Activated naive CD4-positive, alpha-beta T cell treated with anti-CD3 and anti-CD28 coated beads, Interleukin-2, amount 10 ng/mL, durations not matched to agents 7 days and 5 days (primary cell): ENCODE results near the gene ANKRD28.
"Not testable (repeated sequence)": the region's sequence is repeated elsewhere in the genome, so short reads cannot be mapped to it uniquely, and the experiment has no call there.

Source experiments
- CTCF ChIA-PET: fragments of 350-600 bp; sonication (Branson Sonifier 250); formaldehyde crosslinking; loops from one replicate; lab custom pipeline; 2021; ENCODE audit warnings: antibody characterized with exemption; lab: Charles Lee
- DNase-seq: peaks from one replicate; pipeline ENCODE4 v3.0.0-alpha.2; 2020
- H3K27ac Mint-ChIP-seq: one replicate; pipeline ENCODE4 v1.8.0; 2021; ENCODE audit warnings: mild to moderate bottlenecking, moderate library complexity, mixed read lengths
- H3K27me3 Mint-ChIP-seq: one replicate; pipeline ENCODE4 v1.8.0; 2021; ENCODE audit warnings: mild to moderate bottlenecking, mixed read lengths
- H3K36me3 Mint-ChIP-seq: one replicate; pipeline ENCODE4 v1.8.0; 2021; ENCODE audit warnings: mixed read lengths
- H3K4me1 Mint-ChIP-seq: one replicate; pipeline ENCODE4 v1.8.0; 2021; ENCODE audit warnings: mixed read lengths
- H3K4me3 Mint-ChIP-seq: one replicate; pipeline ENCODE4 v1.8.0; 2021; ENCODE audit warnings: mild to moderate bottlenecking, moderate library complexity, mixed read lengths
- H3K9me3 Mint-ChIP-seq: one replicate; pipeline ENCODE4 v1.8.0; 2021; ENCODE audit warnings: mixed read lengths

Gene ANKRD28

DNA sequence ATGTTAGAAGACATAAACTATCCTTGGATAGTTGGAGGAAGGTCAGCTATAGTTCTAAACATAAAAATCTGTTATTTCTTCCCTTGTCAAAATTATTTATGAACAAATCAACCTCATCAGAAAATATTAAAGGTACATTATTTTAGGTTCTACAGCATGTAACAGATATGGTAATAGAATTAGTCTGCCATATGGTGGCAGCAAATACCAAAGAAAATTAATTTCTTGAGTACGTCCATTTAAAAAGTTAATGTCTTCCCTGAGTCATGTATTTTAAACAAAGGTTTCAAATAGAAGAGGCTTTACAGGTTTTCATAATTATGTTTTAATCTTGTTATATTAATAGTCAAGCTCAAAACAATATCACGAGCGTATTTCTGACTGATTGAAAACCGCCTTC, 17.9 kb upstream of the ANKRD28 start:
- CTCF ChIA-PET = interaction anchor here (1.0 to 1.9 kb wide), 5 partner anchors 186 to 436 kb away, joined by 3 to 5 read pairs (median 3); no protein-coding TSS in a partner anchor
- H3K9me3 Mint-ChIP-seq = no peaks in the 10 kb centered on the region
- H3K36me3 Mint-ChIP-seq = no peaks in the 10 kb centered on the region
- no peaks in the 10 kb centered on the region for H3K27me3 Mint-ChIP-seq
- peaks cover 19% of the 10 kb centered on the region for H3K4me1 Mint-ChIP-seq
- DNase-seq = no peak
- no peak overlapping the region for H3K27ac Mint-ChIP-seq
- H3K4me3 Mint-ChIP-seq = no peak overlapping the region

DNA sequence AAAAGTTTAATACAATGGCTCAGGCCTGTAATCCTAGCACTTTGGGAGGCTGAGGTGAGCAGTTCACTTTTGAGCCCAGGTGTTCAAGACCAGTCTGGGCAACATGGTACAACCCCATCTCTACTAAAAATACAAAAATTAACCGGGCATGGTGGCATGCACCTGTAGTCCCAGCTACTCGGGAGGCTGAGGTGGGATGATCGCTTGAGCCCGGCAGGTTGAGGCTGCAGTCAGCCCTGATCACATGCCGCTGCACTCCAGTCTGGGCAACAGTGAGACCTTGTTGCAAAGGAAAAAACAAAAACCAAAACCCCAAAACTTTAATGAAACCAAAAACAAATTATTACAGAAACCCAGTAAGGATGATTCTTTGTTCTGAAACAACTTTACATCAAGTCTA, 15.3 kb upstream of the ANKRD28 start:
- H3K27ac Mint-ChIP-seq, H3K36me3 Mint-ChIP-seq, DNase-seq, H3K27me3 Mint-ChIP-seq, H3K4me3 Mint-ChIP-seq, H3K9me3 Mint-ChIP-seq: not testable (repeated sequence)
- CTCF ChIA-PET = interaction anchor here (0.7 to 4.1 kb wide), 12 partner anchors 12 to 365 kb away, joined by 3 to 58 read pairs (median 6); partner anchors contain the start of gene ANKRD28
- peaks cover 20% of the 10 kb centered on the region for H3K4me1 Mint-ChIP-seq

GRCh38 chr3:15812183-15812582, 14.4 kb upstream of the ANKRD28 start:
- CTCF ChIA-PET = interaction anchor here (0.7 to 4.1 kb wide), 16 partner anchors 11 to 193 kb away, joined by 3 to 58 read pairs (median 4); partner anchors contain the start of gene ANKRD28
- Mint-ChIP-seq H3K4me1 (peaks cover 16% of the 10 kb centered on the region), H3K27ac (no peak overlapping the region), H3K36me3 (peaks cover 3% of the 10 kb centered on the region), H3K4me3 (no peak overlapping the region), H3K27me3 (no peaks in the 10 kb centered on the region), H3K9me3 (no peaks in the 10 kb centered on the region)
- no peak for DNase-seq

DNA sequence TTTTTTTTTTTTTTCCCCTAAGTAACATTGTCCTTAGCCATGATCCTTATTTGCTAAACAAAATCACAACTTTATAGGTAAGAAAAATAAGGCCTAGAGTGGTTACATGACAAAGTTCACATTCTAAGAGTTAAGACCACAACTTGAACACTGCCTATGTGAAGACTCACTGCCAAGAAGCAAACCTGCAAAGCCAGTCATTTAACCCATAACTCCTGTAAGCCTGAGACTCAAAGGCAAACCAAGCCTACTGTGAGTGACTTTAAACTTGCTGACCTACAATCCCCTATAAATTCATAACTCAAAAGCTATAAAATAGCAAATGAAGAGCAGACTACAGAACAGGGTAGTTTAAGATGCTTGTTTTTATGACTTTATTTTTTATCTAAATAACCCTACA, 12.9 kb upstream of the ANKRD28 start:
- Mint-ChIP-seq H3K4me3 (no peak overlapping the region), H3K27ac (no peak overlapping the region), H3K9me3 (no peaks in the 10 kb centered on the region), H3K27me3 (no peaks in the 10 kb centered on the region), H3K36me3 (peaks cover 3% of the 10 kb centered on the region), H3K4me1 (peaks cover 8% of the 10 kb centered on the region)
- DNase-seq = no peak
- CTCF ChIA-PET = interaction anchor here (0.6 to 4.1 kb wide), 8 partner anchors 10 to 185 kb away, joined by 3 to 58 read pairs (median 3); partner anchors contain the start of gene ANKRD28

DNA sequence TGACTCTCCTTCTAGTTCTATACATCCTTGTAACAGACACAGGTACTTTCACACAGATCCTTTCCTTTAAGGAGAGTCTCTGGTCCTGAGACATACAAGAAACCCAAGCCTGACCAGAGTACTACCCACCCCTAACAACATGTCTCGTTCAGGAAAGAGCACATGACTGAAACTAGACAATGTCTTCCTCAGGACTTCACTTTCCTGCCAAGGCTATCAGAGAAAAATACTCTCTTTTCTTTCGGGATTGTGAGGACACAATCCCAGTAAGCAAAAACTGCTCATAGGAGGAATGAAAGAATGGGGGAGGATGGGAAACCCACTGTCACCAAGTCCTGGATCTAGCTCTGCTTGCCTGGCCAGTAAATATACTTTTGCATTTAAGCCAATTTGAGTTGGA, 11.5 kb upstream of the ANKRD28 start:
- CTCF ChIA-PET = interaction anchor here (0.5 to 1.4 kb wide), 2 partner anchors 12 to 607 kb away, joined by 3 to 4 read pairs; no protein-coding TSS in a partner anchor
- H3K27ac Mint-ChIP-seq = no peak overlapping the region
- H3K4me1 Mint-ChIP-seq = peaks cover 11% of the 10 kb centered on the region
- H3K27me3 Mint-ChIP-seq = no peaks in the 10 kb centered on the region
- H3K36me3 Mint-ChIP-seq = peaks cover 3% of the 10 kb centered on the region
- DNase-seq = no peak
- no peaks in the 10 kb centered on the region for H3K9me3 Mint-ChIP-seq
- H3K4me3 Mint-ChIP-seq = no peak overlapping the region

DNA sequence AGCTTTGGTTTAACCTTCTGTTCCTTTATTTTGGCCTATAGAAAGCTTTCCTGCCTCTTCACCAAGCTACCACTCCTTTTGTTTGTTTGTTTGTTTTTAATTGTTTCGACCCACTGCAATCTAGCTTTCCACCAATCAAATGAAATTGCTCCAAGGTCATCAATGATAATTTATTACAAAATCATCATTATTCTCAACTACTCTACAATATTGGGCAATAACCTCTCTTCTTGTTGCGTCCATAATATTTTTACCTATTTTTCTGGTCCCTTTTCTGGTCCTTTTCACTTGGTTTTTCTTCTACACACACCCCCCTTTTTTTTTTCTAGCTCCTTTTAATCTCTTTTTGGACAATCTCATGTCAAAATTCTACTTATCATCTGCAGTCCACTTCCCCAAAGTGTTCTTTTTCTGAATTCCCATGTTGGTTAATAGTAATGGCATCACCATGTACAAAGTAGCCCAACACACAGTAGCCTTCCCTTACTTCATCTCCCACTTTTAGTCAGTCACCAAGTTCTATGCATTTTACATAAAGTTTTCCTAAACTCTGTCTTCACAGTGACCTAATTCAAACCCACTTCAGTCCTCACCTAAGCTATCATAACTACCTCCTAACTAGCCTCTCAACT, 11.0 kb upstream of the ANKRD28 start:
- Mint-ChIP-seq H3K9me3 (no peaks in the 10 kb centered on the region), H3K4me1 (peaks cover 14% of the 10 kb centered on the region), H3K36me3 (peaks cover 4% of the 10 kb centered on the region), H3K27ac (no peak overlapping the region), H3K4me3 (no peak overlapping the region), H3K27me3 (no peaks in the 10 kb centered on the region)
- no peak for DNase-seq
- CTCF ChIA-PET = interaction anchor here (0.5 to 4.0 kb wide), 3 partner anchors 12 to 606 kb away, joined by 3 to 16 read pairs (median 4); no protein-coding TSS in a partner anchor

GRCh38 chr3:15805756-15806266, 8.0 kb upstream of the ANKRD28 start:
- no peaks in the 10 kb centered on the region for H3K9me3 Mint-ChIP-seq
- no peaks in the 10 kb centered on the region for H3K27me3 Mint-ChIP-seq
- H3K4me3 Mint-ChIP-seq = no peak overlapping the region
- H3K4me1 Mint-ChIP-seq = peaks cover 35% of the 10 kb centered on the region
- peaks cover 10% of the 10 kb centered on the region for H3K36me3 Mint-ChIP-seq
- CTCF ChIA-PET = interaction anchor here (0.7 to 4.0 kb wide), 5 partner anchors 55 to 180 kb away, joined by 3 to 16 read pairs (median 3); no protein-coding TSS in a partner anchor
- H3K27ac Mint-ChIP-seq = no peak overlapping the region
- DNase-seq = no peak

DNA sequence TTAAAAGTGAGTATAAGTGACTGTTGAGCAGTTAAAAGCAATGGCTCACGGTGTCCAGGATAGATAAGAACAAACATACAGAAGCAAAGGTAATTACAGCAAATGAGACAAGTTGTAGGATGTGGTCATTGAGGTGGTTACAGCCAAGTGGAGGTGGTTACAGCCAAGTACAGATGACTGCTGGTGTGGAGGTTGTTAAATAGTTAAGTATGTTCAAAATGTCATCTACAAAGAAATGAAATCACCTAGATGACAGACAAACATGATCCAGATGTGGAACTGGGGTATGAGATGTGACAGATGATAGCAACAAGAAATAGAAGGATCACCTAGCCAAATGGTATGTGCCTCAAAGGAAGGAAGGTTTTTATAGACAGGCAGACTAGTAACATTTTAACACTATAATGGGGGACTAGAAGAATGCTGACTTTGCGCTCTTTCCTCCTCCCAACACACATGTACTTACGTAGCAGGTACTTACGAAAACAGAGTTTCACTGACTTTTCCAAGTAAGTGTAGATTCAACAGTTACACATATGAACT, 6.8 kb upstream of the ANKRD28 start:
- no peaks in the 10 kb centered on the region for H3K9me3 Mint-ChIP-seq
- CTCF ChIA-PET = no interaction called here
- H3K36me3 Mint-ChIP-seq = peaks cover 10% of the 10 kb centered on the region
- H3K27me3 Mint-ChIP-seq = no peaks in the 10 kb centered on the region
- H3K27ac Mint-ChIP-seq = no peak overlapping the region
- DNase-seq = peak; percentile 25
- H3K4me3 Mint-ChIP-seq = no peak overlapping the region
- peaks cover 42% of the 10 kb centered on the region for H3K4me1 Mint-ChIP-seq

DNA sequence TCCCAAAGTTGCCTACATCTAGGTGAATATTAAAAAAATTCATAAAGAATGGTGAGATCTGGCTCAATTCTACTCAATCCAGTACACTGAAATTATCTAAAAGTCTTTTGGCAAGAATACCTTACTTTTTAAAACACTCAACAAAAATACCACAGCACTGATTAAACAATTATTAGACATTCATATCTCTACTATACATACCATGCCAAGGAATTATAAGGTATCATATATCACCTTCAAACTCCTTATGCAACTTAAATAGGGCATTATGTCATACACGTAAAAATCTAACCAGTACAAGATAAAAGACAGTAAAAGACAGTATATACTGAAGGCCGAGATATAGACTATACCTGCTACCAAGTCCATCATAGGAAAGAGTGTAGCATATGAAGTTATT, 6.1 kb upstream of the ANKRD28 start:
- no peak overlapping the region for H3K4me3 Mint-ChIP-seq
- H3K27ac Mint-ChIP-seq = no peak overlapping the region

DNA sequence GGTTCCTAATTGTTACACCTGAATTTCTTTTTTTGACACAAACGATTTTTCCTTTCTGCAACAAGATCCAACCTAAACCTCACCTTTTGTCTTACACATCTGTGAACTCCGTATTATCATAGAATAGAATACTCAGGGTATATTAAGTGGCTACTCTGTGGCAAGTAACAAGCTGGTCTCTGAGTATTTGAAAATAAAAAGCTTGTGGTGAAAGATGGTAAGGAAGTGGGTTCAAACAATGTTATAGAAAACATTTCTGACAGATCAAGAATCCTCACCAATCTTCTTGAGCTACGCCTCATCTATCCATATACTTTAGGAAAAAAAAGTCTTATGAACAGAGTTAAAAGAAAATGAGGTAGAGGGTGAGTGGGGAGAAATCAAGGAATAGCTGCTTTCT, 3.5 kb upstream of the ANKRD28 start:
- peak overlapping the region; percentile 12 for H3K27ac Mint-ChIP-seq
- H3K4me3 Mint-ChIP-seq = no peak overlapping the region
- CTCF ChIA-PET = interaction anchor here (0.9 to 2.8 kb wide), 4 partner anchors 10 to 170 kb away, joined by 3 to 16 read pairs (median 7); no protein-coding TSS in a partner anchor
- peaks cover 11% of the 10 kb centered on the region for H3K36me3 Mint-ChIP-seq
- no peaks in the 10 kb centered on the region for H3K27me3 Mint-ChIP-seq
- DNase-seq = no peak
- H3K9me3 Mint-ChIP-seq = no peaks in the 10 kb centered on the region
- H3K4me1 Mint-ChIP-seq = peaks cover 70% of the 10 kb centered on the region

More for the DNA sequence above, 6.1 kb upstream of the ANKRD28 start:
- peaks cover 10% of the 10 kb centered on the region for H3K36me3 Mint-ChIP-seq
- DNase-seq = no peak
- H3K4me1 Mint-ChIP-seq = peaks cover 48% of the 10 kb centered on the region
- no peaks in the 10 kb centered on the region for H3K9me3 Mint-ChIP-seq
- H3K27me3 Mint-ChIP-seq = no peaks in the 10 kb centered on the region
- CTCF ChIA-PET = no interaction called here

- DNase-seq = no peak
- Mint-ChIP-seq H3K4me3 (no peak overlapping the region), H3K36me3 (peaks cover 11% of the 10 kb centered on the region), H3K27me3 (no peaks in the 10 kb centered on the region), H3K27ac (no peak overlapping the region), H3K4me1 (peaks cover 75% of the 10 kb centered on the region), H3K9me3 (no peaks in the 10 kb centered on the region)
- CTCF ChIA-PET = interaction anchor here (1.2 to 2.8 kb wide), 3 partner anchors 11 to 170 kb away, joined by 5 to 16 read pairs (median 5); no protein-coding TSS in a partner anchor
Observed at GRCh38 chr3:15800780-15801179, 3.0 kb upstream of the ANKRD28 start.

DNA sequence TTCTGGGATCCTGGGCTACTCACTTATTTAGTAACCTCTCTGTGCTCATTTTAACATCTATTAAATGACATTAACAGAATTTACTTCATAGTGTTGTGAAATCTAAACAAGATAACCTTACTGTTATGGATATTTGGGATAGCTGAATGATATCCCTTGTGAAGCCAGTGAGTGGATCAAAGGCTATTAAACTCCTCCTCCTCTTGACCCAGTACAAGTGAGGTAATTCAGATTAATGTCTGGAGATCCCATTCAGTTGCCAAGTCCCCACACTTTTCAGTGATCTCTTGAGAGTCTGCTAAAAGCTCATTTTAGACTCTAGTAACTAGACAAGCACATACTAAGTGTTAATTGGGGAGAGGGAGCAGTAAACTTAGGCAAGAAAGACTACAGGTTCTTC, 2.5 kb upstream of the ANKRD28 start:
- Mint-ChIP-seq H3K27ac (no peak overlapping the region), H3K4me1 (peaks cover 79% of the 10 kb centered on the region), H3K9me3 (no peaks in the 10 kb centered on the region), H3K4me3 (no peak overlapping the region), H3K27me3 (no peaks in the 10 kb centered on the region), H3K36me3 (peaks cover 11% of the 10 kb centered on the region)
- DNase-seq = no peak
- CTCF ChIA-PET = interaction anchor here (1.2 to 2.8 kb wide), 2 partner anchors 11 to 170 kb away, joined by 5 to 16 read pairs; no protein-coding TSS in a partner anchor

DNA sequence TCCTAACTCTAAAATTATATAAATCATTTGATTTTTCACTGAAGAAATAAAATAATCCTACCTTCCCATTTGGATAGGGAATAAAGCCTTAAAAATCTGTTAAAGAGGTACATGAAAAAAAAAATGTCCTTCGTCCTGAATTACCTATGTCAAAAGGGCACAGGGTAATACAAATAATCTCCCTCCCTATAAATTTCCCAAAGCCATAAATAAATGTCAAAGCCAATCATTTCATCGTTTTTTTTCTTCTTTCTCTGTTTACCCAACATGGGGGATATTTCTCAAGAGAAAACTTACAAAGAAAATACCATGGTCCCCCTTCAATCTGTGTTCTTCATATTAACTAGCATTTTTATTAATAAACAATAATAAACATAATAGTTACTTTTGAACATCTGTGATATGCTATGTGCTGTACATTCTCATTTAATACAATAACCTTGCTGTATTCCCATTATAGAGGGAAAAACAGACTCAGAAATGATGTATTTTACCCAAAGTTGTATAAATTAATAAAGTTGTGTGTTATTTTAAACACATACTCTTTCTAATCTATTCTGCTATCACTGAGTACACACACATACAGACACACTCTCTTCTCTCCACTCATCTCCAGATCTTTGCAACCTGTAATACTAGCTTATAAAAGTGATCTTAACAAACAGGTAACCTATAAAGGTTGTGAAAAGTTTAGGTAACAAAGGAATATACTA, 910 bp upstream of the ANKRD28 start:
- peaks cover 77% of the 10 kb centered on the region for H3K4me1 Mint-ChIP-seq
- no peak overlapping the region for H3K4me3 Mint-ChIP-seq
- CTCF ChIA-PET = no interaction called here
- no peaks in the 10 kb centered on the region for H3K27me3 Mint-ChIP-seq
- DNase-seq = no peak
- no peak overlapping the region for H3K27ac Mint-ChIP-seq
- H3K9me3 Mint-ChIP-seq = no peaks in the 10 kb centered on the region
- peaks cover 16% of the 10 kb centered on the region for H3K36me3 Mint-ChIP-seq
